T1000 (cell line): ENCODE results near the gene CELF2.

Experiments
- DNase-seq: peaks from one replicate; lab custom pipeline; 2025; ENCODE audit warnings: mixed read lengths; lab: John Stamatoyannopoulos, UW

Gene CELF2

DNA sequence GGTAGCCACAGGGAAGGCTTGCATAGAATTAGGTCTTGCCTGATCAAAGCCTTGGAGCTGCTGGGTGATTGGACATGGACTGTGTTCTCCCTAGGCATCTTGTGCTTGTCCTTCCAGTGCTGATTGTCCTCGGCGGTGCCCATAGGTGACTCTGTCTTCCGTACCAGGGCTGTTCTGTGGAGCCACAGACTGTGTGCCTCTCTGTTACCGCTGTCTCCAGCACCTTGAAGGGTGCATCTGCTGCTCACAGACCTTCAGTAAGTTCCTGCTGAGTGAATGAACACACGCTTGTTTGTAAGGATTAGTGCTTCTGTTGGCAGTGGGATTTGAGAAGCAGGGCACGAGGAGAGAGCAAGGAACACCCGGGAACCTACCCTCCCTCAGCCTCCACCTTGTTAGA is 116.7 kb downstream of the CELF2 start:
- no peak for DNase-seq

DNA sequence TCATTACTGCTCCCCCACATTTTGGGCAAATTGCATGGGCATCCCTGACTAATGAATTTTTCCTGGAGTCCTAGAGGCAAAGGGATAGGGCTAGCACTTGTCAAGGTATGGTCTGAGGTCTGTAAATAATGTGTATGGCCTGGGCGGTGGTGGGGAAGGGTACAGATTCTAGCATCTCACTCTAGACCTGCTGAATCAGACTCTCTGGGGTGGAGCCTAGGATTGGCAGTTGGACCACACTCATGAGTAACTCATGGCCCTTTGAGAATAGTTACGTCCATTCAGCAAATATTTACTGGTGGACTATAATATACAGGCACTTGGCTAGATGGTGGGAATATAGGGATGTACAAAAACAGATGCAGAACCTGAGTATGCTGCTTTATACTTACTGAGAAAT is 118.0 kb downstream of the CELF2 start:
- no peak for DNase-seq

DNA sequence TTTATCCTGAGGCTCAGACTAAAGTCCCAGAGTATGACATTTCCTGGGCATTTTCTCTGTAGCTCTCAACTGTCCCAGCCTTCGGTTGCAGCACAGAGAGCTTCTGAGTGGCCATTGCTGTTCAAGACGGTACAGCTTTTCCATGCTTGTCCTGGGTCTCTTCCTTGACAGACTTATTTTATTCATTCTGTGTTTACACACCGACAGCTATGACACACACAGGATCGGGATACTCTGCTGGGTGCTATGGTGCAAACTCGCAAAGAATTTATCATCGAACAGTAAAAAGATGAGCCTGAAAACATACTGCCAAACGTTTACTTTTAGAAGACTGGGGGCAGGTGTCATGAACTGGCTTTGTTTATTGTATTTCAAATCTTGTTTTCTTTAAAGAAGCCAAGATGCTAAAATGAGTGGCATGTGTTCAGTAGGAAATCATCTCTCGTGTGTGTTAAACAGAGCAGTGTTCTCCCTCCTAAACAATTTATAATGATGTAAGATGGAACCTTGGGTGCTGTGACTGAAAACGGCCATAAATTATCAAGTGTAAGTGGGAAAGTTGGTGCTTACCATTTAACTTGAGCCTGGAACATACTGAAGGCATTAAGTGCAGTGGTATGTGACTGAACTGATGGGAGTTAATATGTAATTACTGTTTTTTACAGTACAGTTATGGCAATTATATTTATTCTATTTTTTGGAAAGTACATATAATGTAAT is 120.8 kb downstream of the CELF2 start:
- no peak for DNase-seq

DNA sequence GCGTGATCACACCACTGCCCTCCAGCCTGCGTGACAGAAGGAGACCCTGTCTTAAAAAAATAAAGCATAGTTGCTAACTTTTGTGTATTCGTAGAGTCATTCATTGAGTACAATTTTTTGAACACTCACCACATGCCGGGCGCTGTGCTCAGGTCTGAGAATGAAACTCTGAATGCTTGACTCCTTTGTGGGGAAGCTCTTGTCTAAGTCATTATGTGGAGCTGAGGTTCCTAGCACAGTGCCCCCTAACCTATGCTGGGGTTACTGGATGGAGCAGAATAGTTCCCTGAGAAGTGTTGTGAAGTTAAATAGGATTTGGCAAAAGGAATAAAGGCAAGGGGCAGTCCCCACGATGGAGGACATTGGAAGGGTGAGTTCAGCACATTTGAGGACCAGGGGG is 123.3 kb downstream of the CELF2 start:
- DNase-seq = no peak

DNA sequence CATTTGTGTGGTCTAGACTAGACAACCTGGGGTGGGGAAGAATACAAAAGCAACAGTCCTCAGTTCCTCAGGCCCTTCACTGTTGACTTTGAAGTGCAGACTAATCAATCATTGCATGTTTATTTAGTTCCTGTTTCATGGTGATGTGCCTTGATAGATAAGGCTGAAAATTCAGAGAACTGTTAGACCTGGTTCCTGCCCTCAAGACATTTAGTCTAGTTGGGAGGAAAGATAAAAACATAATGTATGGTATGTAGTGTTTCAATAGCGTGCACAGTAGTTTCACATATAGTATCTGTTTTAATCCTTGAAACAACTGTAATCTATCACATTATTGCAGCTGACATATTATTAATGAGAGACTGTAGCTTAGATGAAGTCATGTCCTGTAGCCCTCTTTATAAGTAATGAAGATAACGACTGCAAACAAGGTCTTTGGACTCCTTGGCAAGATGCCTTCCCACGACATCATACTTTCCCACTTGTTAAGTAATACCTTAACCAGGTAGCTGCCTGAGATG is 124.0 kb downstream of the CELF2 start:
- DNase-seq = no peak

DNA sequence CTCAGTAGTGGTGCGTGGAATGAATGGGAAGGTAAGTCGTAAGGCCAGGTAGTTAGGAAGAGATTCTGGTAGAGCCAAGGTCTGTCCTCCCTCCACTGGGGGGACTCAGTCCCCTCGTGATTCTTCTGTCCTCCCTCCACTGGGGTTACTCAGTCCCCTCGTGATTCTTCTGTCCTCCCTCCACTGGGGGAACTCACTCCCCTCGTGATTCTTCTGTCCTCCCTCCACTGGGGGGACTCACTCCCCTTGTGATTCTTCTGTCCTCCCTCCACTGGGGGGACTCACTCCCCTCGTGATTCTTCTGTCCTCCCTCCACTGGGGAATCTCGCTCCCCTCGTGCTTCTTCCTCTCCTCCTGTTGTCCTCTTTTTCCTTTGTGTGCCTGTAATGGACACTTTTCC is 125.1 kb downstream of the CELF2 start:
- no peak for DNase-seq

DNA sequence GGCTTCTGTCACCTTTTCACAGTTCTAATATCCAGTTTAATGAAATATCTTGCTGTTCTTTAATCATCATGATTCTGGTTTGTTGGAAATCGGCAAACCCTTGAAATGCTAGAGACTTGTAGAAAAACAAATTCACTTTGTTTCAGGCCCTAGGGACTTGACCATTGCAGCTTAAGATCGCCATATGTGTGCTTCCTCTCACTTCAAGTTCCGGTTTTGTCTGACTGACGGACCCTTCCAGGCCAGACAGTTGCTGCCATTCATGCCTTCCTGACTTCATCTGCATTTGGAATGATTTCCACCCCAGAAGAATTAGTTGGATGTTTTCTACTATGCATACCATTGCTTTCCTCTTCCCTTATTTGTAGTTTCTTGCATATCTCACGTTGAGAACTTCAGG is 125.6 kb downstream of the CELF2 start:
- DNase-seq = no peak

DNA sequence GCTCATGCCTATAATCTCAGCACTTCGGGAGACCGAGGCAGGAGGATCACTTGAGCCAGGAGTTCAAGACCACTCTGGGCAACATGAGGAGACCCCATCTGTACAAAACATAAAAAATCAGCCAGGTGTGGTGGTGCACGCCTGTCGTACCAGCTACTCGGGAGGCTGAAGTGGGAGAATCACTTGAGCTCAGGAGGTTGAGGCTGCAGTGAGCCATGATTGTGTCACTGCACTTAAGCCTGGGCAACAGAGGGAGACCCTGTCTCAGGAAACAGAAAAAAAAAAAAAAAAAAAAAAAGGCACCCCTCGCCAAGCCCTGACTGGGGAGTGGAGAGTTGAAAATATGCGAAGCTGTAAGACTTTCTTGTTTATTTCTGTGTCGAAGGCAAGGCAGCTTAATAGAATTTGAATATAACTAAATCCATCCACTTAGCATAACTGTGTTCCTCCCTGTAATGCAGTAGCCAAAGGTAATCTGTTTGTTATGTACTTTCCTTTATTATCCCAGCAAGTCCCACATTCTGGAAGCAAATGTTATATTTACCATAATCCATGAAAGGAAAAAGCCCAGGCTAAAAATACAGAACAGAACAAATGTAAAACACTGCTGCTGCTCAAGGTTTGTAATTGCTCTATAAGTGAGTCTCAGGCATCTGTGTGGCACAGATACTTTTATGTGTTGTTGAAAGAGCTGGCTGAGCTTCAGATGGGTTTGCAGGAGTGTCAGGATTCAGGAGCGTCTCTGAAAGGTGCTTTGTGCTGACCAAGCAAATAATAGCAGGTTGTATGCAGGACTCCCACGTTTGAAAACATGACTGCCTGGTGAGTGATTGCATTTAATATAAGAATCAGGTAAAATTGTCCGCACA is 127.2 kb downstream of the CELF2 start:
- DNase-seq = no peak

DNA sequence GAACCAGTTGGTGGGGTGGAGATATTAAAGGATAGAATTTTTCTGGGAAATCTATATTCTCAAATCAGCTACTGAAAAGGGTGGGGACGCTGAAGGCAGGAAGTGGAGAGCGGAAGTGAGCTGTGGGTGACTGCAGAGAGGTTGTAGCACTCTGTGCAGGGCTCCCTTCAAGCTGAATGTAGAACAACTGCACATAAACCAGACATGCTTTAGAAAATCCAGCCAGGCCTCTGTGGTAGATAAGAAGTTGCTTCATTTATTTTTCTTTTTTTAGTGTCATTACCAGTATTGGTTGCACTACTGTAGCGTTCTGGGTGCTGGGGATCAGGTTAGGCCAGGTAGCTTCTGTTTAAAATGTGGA is 127.8 kb downstream of the CELF2 start:
- no peak for DNase-seq

DNA sequence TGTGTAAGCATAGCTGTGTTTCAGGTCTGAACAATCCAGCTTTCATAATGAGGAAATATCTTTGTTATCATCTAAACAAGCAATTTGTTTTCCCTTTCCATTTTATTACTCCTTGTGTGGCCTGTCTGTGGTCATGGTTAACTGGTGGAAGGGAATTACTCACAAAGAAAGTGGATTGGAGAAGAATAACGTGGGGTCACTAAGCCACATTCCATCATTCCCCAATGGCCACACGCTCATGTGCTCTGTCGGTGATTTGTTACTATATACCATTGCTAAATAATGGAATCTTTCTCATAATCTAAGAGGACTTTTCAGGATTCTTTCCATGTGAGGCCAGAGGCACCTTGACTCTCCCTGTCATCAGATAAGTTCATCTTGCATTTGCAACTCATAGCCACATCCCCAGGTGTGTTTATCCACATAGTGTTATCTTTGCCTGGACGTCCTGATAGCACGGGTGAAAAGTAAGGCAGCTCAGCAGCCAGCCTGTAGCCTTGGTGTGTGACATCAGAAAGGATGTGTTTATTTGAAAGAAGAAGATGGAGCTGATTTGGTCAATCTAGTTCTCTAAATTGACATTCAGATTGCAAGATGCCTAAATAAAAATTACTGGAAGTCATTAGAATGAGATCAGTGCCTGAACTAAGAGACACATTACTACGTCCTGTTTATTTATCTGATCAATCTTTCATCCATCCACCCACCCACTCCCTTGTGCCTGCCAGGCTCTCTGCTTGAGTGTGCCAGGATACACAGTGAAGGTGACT is 128.9 kb downstream of the CELF2 start:
- peak; percentile 97 for DNase-seq

DNA sequence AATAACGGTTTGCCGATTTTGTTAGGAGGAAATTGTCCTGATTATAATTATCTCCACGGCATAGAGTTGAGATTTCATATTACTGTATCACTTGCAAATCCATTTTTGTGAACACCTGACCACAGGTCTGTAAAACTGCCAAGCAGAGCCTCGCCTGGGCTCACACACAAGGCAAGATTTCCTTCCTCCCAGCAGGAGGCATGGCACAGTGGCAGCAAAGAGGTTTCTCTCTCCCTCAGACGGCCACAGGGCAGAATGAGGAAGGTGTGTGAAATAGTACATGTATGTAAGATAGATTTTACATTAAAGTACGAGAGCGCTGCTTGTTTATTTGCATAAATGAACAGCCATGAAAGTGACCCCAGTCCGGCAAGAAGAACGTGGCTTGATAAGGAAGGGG is 130.1 kb downstream of the CELF2 start:
- no peak for DNase-seq

DNA sequence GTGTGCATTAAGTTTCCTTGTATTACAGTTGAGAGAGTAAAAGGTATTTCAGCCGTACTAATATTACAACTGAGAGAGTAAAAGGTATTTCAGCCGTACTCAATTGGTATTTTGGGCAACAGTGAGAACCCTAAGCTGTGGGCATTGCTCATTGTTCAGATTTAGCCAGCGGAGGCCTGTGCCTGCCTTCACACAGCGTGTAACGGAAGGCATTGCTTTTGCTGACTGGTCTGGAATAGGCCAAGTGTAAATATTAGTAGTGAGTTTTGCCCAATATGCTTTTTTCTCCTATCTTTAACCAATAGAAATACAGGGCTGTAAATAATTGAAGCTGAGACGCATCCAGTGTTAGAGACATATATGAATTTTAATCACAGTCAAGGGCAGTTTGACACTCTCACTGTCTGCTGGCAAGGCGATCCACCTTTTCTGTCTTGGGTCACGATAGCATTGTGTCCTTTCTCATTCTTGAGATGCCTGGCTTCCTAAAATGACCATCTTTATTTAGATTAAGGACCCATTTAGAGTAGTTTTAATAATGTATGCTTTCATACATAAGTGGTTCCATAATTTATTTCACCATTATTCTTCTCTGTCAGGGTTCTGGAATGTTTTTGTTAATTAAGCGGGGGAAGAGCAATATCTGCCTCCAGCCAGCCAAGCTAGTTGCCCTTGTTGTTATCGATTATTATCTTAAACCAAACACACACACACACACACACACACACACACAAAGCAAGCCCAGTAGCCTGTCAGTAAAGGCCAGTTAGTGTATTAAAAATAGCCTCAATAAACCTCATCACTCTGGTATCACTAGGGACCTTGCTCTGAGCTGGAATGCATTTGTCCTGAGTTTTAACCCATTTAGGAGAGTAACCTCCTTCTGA is 130.7 kb downstream of the CELF2 start:
- DNase-seq = no peak

DNA sequence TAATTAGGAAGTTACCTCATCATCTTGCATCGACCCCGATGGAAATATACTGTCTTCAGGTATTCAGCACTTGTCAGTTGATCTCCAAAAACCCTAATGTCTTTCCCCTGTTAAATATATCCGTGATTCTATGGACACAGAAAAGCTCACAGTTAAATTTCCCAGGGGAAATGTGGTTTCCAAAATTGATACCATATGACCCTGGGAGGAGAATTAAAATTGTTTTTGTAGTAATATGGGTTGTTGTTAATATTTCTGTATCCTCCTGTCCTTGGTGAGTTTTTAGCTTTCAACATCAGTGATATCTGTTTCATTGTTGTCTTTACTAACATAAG is 132.1 kb downstream of the CELF2 start:
- no peak for DNase-seq

DNA sequence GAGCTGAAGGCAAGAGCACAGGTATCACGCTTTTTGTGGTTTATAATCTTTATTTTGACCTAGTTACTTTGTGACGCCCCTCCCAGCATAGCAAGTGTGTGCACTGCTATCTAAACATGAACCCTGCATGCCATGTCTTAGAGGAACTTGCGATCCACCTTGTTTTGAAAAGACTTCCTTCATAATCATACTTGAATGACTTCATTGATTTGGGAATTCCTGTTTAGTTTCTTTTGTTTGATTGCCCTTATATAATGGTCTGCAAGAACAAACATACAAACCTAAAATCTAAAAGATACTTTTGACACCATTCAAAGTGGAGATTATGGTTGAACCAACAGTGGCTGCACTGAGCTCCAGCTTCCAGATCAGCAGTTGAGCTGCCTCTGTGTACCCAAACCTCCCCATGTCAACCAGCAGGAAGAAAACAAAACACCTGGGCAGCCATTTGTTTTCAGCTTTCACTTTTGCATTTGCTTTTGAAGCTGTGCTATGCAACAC is 132.6 kb downstream of the CELF2 start:
- no peak for DNase-seq

DNA sequence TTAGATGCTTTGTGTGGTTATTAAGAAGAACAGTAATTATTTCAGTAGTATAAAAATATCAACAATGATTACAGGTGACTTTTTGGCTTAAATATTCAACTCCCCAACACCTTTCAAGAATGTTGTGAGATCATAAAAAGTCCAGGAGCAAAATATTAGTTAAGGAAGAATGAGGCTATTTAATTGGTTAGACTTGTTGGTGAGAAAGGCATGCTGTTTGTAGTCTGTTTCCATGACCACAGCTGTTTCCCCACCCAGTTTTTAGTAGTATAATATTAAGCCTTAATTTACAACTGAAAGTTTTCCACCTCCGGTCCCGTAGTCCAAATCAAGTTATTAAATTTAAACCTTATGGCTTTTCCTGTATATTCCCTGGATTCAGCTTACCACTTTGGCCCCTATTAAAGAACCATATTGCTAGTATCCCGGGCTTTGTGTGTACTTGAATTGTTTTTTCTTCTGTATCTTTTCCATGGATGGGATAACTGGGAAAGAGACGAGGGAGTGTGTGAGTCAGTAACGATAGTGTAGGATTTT is 133.3 kb downstream of the CELF2 start:
- DNase-seq = no peak

DNA sequence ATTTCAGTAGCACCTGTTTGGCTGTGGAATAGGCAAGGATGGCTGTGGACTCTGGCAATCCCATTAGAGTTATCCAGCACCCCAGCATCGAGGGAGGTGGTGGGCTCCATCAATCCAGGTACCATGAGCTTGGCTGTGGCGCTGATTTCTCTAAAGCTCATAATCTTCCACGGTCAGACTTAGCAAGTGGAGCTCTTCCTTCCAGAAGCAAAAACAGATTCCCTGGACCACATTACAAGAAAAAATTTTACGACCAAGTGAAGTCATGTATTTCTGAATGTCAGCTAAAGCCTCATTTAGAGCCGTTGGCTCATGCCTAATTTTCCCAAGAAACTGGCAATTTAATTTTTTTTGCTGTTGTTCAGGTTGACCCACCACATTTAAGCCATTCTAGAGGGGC is 135.1 kb downstream of the CELF2 start:
- DNase-seq = no peak

DNA sequence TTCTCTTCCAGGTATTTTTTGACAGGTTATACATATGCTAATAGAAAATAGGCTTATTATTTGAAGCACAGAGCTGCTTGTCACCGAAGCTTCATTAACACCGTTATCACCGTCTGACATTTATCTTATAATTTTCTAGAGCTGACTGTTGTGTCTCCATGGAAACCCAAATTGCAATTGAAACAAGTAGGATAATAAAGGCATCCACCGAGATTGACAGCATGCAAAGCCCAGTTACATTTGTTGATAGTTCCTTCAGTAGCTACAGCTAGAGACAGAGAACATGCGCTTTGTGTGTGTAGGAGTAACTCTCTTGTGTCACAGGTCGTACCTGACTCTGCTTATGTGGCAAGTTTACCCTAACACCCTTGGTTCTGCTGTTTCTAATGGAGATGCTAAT is 135.6 kb downstream of the CELF2 start:
- DNase-seq = no peak

DNA sequence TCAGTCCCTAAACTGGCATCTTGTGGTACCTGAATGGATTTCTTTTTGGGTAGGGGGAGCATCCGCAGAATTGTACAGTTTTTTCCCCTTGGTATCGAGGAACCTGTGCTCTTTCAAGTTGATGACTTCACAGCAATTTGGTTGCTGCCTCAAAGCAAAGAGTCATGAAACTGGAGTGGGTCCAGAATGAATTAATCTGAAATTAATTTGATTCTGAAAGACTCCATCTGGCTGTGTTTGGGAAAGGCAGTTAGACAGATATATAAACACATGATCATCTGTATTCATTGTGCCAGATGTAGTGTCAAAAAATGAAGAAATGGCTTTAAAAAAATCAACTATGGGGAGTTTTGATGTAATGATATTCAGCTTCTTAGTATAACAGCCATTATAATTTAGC is 136.1 kb downstream of the CELF2 start:
- no peak for DNase-seq

DNA sequence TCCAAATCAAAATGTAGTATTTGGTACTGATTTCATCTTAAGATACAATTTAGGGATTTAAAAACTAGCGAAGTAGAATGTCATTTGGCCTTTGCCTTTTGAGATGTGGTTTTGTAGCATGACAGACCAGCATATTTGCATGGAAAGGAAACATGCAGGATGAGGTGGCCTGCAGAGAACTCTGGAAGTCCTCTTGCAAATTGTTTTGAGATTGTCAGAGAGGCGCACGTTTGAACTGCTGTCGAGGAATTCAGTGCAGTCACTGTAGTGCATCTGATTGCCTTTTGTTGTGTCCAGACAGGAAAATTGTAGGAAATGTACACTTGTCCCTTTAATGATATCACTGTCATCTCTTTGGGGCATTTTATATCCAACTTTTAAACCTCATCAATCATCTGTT is 136.7 kb downstream of the CELF2 start:
- no peak for DNase-seq

DNA sequence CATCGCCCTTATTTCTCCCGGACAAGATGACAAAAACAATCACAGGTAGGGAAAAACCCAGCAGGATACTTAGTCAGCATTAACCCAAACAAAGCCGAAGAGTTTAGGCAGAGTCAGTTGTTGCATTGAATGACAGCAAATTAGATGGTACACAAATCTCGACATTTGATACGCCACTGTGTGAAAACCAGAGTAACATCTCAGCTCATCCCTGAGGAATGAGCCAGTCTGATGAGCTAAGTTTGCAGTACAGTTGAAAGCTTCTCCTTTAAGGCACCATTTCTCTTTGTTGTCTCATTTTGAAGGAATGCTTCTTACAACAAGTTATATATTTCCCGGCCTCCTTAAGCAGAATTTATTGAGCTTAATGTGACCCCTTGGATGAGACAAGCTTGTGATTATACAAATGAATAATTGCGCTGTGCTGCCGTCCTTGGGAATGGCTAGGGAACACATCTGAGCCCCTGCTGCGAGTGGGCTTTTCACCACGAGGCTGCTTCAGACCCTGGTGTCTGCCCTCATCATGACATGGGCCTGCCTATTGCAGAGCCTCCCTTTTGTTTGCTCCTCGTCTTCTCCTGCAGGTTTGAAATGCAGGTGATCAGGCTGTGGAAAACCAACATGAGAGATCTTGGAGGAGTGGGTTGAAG is 137.3 kb downstream of the CELF2 start:
- DNase-seq = peak; percentile 83

DNA sequence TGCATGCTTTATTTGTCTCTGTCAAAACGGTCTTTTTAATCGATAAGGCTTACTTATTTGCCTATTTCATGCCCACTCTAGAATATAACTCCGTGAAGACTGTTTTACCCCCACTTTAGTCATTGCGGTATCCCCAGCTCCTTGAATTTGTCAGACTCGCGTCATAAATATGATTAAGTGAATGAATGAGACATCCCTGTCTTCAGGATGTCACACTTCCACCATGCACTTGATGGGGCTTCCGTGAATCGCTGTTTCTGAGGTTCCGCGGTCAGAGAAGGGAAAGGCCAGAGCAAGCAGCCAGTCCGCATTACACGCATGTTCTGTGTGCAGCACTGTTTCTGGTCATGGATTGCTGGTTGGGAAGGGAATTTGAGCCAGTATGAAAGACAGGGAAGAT is 138.8 kb downstream of the CELF2 start:
- no peak for DNase-seq
